ENCODE data around the gene TBCD. TPM values are rescaled to one million over a fixed set of nuclear protein-coding genes. Genes with fewer than 3 reads are reported as not detected.

The TBCD gene
- total RNA-seq, 1 experiment from 2014 or later, result 29.6 TPM

DNA sequence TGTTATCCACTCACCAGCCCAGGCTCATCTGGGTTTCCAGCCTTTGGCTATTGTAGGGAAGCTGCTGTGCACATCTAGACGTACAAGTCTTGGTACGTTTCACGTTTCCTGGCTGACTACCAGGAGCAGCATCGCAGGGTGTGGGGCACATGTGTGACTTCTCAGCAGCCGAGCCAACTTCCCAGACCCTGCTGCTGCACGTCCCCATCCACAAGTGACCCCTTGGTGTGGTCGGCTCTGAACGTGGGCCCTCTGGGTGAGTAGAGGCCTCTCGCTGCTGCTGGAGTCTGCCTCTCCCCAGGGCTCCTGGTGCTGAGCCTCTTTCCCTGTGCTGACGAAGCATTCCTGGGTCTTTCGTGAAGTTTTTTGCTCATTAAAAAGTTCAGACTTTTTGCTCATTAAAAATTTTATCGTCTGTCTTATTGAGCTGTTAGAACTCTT lies 158.2 kb downstream of the TBCD start:
- ATAC-seq, result no peak
- H3K27ac ChIP-seq (ENCODE audit: low read length), result no peak overlapping the region
- intact Hi-C loops (cut with micrococcal nuclease), result no loop called here
- ChIA-PET POLR2A (ENCODE audit: unreplicated experiment) (no interaction called here), CTCF (no interaction called here)
- no peaks in the 10 kb centered on the region for H4K20me1 ChIP-seq (ENCODE audit: low read length)
- H2AFZ ChIP-seq (ENCODE audit: low read length), result no peak overlapping the region
- 0 out of 2 replicates have a peak, but pooled peaks cover 4% of the 10 kb centered on the region for H3K36me3 ChIP-seq (ENCODE audit: low read depth, low read length)
- no peak for TF ChIP-seq EZH2 (IDR thresholded peaks at IDR 0.05; ENCODE audit: low read length, unreplicated experiment)
- TF ChIP-seq EZH2phosphoT487 (IDR thresholded peaks at IDR 0.05; ENCODE audit: borderline replicate concordance, low read length), result no peak
- TF ChIP-seq, protein P1, sequence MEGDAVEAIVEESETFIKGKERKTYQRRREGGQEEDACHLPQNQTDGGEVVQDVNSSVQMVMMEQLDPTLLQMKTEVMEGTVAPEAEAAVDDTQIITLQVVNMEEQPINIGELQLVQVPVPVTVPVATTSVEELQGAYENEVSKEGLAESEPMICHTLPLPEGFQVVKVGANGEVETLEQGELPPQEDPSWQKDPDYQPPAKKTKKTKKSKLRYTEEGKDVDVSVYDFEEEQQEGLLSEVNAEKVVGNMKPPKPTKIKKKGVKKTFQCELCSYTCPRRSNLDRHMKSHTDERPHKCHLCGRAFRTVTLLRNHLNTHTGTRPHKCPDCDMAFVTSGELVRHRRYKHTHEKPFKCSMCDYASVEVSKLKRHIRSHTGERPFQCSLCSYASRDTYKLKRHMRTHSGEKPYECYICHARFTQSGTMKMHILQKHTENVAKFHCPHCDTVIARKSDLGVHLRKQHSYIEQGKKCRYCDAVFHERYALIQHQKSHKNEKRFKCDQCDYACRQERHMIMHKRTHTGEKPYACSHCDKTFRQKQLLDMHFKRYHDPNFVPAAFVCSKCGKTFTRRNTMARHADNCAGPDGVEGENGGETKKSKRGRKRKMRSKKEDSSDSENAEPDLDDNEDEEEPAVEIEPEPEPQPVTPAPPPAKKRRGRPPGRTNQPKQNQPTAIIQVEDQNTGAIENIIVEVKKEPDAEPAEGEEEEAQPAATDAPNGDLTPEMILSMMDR (conservative IDR thresholded peaks at IDR 0.05; ENCODE audit: low read depth, low read length), result no peak
- no peak overlapping the region for H3K4me3 ChIP-seq (ENCODE audit: low read length)
- no peaks in the 10 kb centered on the region for H3K9me2 ChIP-seq (replicated peaks; ENCODE audit: low read length)
- no peak overlapping the region for H3K4me2 ChIP-seq (ENCODE audit: low read length)
- no peaks in the 10 kb centered on the region for H3K79me2 ChIP-seq (ENCODE audit: low read length)
- no TSS peak for BruUV-seq (replicated peaks)
- H3F3A ChIP-seq (ENCODE audit: low read length, unreplicated experiment), result no peaks in the 10 kb centered on the region
- no peak overlapping the region for H3K9ac ChIP-seq (ENCODE audit: low read length)
- no peaks in the 10 kb centered on the region for H3K4me1 ChIP-seq (ENCODE audit: insufficient read depth, low read length)
- no peaks in the 10 kb centered on the region for H3K9me3 ChIP-seq (ENCODE audit: low read length)
- no peaks in the 10 kb centered on the region for H3K27me3 ChIP-seq (ENCODE audit: low read length)
- no peak for DNase-seq

- Histone ChIP-seq H3K4me1 (ENCODE audit: insufficient read depth, low read length) (no peaks in the 10 kb centered on the region), H3K4me2 (ENCODE audit: low read length) (no peak overlapping the region), H3F3A (ENCODE audit: low read length, unreplicated experiment) (no peaks in the 10 kb centered on the region), H4K20me1 (ENCODE audit: low read length) (no peaks in the 10 kb centered on the region), H3K9me2 (replicated peaks; ENCODE audit: low read length) (no peaks in the 10 kb centered on the region), H3K4me3 (ENCODE audit: low read length) (no peak overlapping the region), H3K27ac (ENCODE audit: low read length) (no peak overlapping the region), H3K9ac (ENCODE audit: low read length) (no peak overlapping the region), H3K9me3 (ENCODE audit: low read length) (no peaks in the 10 kb centered on the region), H3K79me2 (ENCODE audit: low read length) (no peaks in the 10 kb centered on the region), H3K36me3 (ENCODE audit: low read depth, low read length) (0 out of 2 replicates have a peak, but pooled peaks cover 4% of the 10 kb centered on the region), H2AFZ (ENCODE audit: low read length) (no peak overlapping the region), H3K27me3 (ENCODE audit: low read length) (no peaks in the 10 kb centered on the region)
- TF ChIP-seq EZH2phosphoT487 (IDR thresholded peaks at IDR 0.05; ENCODE audit: borderline replicate concordance, low read length), result no peak
- TF ChIP-seq, protein P1 (conservative IDR thresholded peaks at IDR 0.05; ENCODE audit: low read depth, low read length), result no peak
- TF ChIP-seq EZH2 (IDR thresholded peaks at IDR 0.05; ENCODE audit: low read length, unreplicated experiment), result no peak
- intact Hi-C loops (cut with micrococcal nuclease), result no loop called here
- no peak for ATAC-seq
- ChIA-PET POLR2A (ENCODE audit: unreplicated experiment) (no interaction called here), CTCF (no interaction called here)
- BruUV-seq (replicated peaks), result no TSS peak
- no peak for DNase-seq
Observed at GRCh38 chr17:82910770-82911169, 158.9 kb downstream of the TBCD start.

- no peak overlapping the region for H3K4me2 ChIP-seq (ENCODE audit: low read length)
- DNase-seq (no peak), ATAC-seq (no peak)
- no peak overlapping the region for H2AFZ ChIP-seq (ENCODE audit: low read length)
- H3K9me3 ChIP-seq (ENCODE audit: low read length), result no peaks in the 10 kb centered on the region
- no peaks in the 10 kb centered on the region for H4K20me1 ChIP-seq (ENCODE audit: low read length)
- no peak overlapping the region for H3K9ac ChIP-seq (ENCODE audit: low read length)
- H3K9me2 ChIP-seq (replicated peaks; ENCODE audit: low read length), result no peaks in the 10 kb centered on the region
- TF ChIP-seq, protein P1 (conservative IDR thresholded peaks at IDR 0.05; ENCODE audit: low read depth, low read length), result no peak
- TF ChIP-seq EZH2phosphoT487 (IDR thresholded peaks at IDR 0.05; ENCODE audit: borderline replicate concordance, low read length), result no peak
- no peak for TF ChIP-seq EZH2 (IDR thresholded peaks at IDR 0.05; ENCODE audit: low read length, unreplicated experiment)
- no peaks in the 10 kb centered on the region for H3K79me2 ChIP-seq (ENCODE audit: low read length)
- H3K4me1 ChIP-seq (ENCODE audit: insufficient read depth, low read length), result no peaks in the 10 kb centered on the region
- 0 out of 2 replicates have a peak, but pooled peaks cover 4% of the 10 kb centered on the region for H3K36me3 ChIP-seq (ENCODE audit: low read depth, low read length)
- no TSS peak for BruUV-seq (replicated peaks)
- no peak overlapping the region for H3K4me3 ChIP-seq (ENCODE audit: low read length)
- H3K27me3 ChIP-seq (ENCODE audit: low read length), result no peaks in the 10 kb centered on the region
- no peaks in the 10 kb centered on the region for H3F3A ChIP-seq (ENCODE audit: low read length, unreplicated experiment)
- intact Hi-C loops (cut with micrococcal nuclease), result no loop called here
- no peak overlapping the region for H3K27ac ChIP-seq (ENCODE audit: low read length)
- ChIA-PET CTCF (no interaction called here), POLR2A (ENCODE audit: unreplicated experiment) (no interaction called here)
Observed at GRCh38 chr17:82911822-82912221, 160.0 kb downstream of the TBCD start.
